Psoas muscle (tissue), 8 donors: ENCODE data around the gene MYORG. TPM values are rescaled to one million over a fixed set of nuclear protein-coding genes. Genes with fewer than 3 reads are reported as not detected.
A peak's percentile ranks its signal among the peaks of the same experiment; 100 is the strongest.
"Not testable (repeated sequence)": the region's sequence is repeated elsewhere in the genome, so short reads cannot be mapped to it uniquely, and the experiment has no call there.

Experiments
- ATAC-seq, 4 donors: fragments of 200-7000 bp; cut with Tn5 transposase; one replicate each; pipeline ENCODE4 v1.9.1; 2020; ENCODE audit warnings: moderate library complexity in 3 of 4, mild to moderate bottlenecking in 2 of 4
- DNase-seq, 2 donors: peaks; one replicate each; pipeline ENCODE4 v3.0.0-alpha.2; 2020
- H3K27ac ChIP-seq: fragments of 200-600 bp; one replicate; pipeline ENCODE4 v1.8.0; 2022
- H3K27me3 ChIP-seq, 3 donors: fragments of 200-600 bp in 1 of 3; one replicate each; pipeline versions ENCODE4 v1.6.1 to v1.8.0; 2013 to 2022; ENCODE audit warnings: low read length in 2 of 3, mild to moderate bottlenecking in 2 of 3, moderate library complexity in 1 of 3; ENCODE audit not compliant: insufficient read depth in 3 of 3
- H3K36me3 ChIP-seq, 2 donors: fragments of 200-600 bp in 1 of 2; one replicate each; pipeline versions ENCODE4 v1.6.1 to v1.8.0; 2013 to 2022; ENCODE audit warnings: low read depth in 1 of 2, mild to moderate bottlenecking in 1 of 2, moderate library complexity in 1 of 2; ENCODE audit not compliant: insufficient read depth in 1 of 2
- H3K4me1 ChIP-seq: fragments of 200-600 bp; one replicate; pipeline ENCODE4 v1.8.0; 2022
- H3K4me3 ChIP-seq: fragments of 200-600 bp; one replicate; pipeline ENCODE4 v1.8.0; 2022; ENCODE audit warnings: mild to moderate bottlenecking
- H3K9me3 ChIP-seq: fragments of 200-600 bp; one replicate; pipeline ENCODE4 v1.8.0; 2022
- CTCF ChIP-seq: fragments of 200-600 bp; IDR thresholded peaks from one replicate; pipeline ENCODE4 v1.8.0; 2022; ENCODE audit warnings: antibody characterized with exemption
- WGBS, 3 donors: extraction: QIAGEN DNeasy Blood & Tissue Kit; methylation state at CpG; one replicate each; pipeline versions ENCODE4 v1.1.6 to v1.1.7; 2013; 5-methylcytosine and 5-hydroxymethylcytosine counted together
- intact Hi-C, 2 donors: fragments of 100-400 bp; cut with DNase I; formaldehyde crosslinking; loops; one replicate each; pipeline versions ENCODE4 v1.11.0 to v1.14.2; 2022
- polyA plus RNA-seq, 3 donors: library from polyadenylated mRNA; stranded (reverse); fragments of 200-250 nt; gene quantifications; one replicate each; pipeline ENCODE4 v1.2.3, GENCODE V29; 2013
- total RNA-seq, 4 donors: library from RNA; stranded (reverse); fragmentation: NEBNext Ultra II Directional in 2 of 4; extraction: Animal tissue kit (Norgen Biotek cat#: 25700) in 2 of 4; gene quantifications; one replicate each; pipeline versions ENCODE4 v1.2.1 to v1.2.4, GENCODE V29; 2021 to 2023
- donor health status: healthy with polysubstance abuse.
- donor health status: DM: no; HTN: no; CAD: no; lungs with moderate emphysema.
- donor health status: Bipolar disorder and iron deficiency.
- donor health status: healthy.
- donor health status: DM: yes; HTN: yes; CAD: no.
- donor health status: DM: no; HTN: no; CAD: no.
- donor health status: DM: no; HTN: no; CAD: no.
- donor health status: DM: yes; HTN: yes; CAD: no.

Gene MYORG
- total and polyA plus RNA-seq, 7 donors = 6.3 to 50.7 (median 28.9) TPM

- no peaks in the 10 kb centered on the region for H3K27me3 ChIP-seq
- 70 to 73% (median 70%) methylated on average over 23 of the region's 23 CpGs for WGBS, 3 donors
- intact Hi-C loops = no loop called here
- DNase-seq (no peak), ATAC-seq (peak in 1 of 4 donors; percentile 13)
- H3K4me3 ChIP-seq = no peak overlapping the region
- no peak for TF ChIP-seq CTCF
- no peaks in the 10 kb centered on the region for H3K9me3 ChIP-seq
- peak overlapping the region; percentile 30 for H3K27ac ChIP-seq
- H3K4me1 ChIP-seq = peaks cover 28% of the 10 kb centered on the region
- peaks cover 0 to 28% of the 10 kb centered on the region in 2 donors for H3K36me3 ChIP-seq
Observed at GRCh38 chr9:34370335-34370969, 6.2 kb downstream of the MYORG start.

GRCh38 chr9:34369636-34370035 is 7.1 kb downstream of the MYORG start:
- Histone ChIP-seq H3K27me3 (no peaks in the 10 kb centered on the region), H3K36me3 (peaks cover 0 to 28% of the 10 kb centered on the region in 2 donors), H3K27ac (peak overlapping the region; percentile 30), H3K4me1 (peaks cover 28% of the 10 kb centered on the region), H3K9me3 (no peaks in the 10 kb centered on the region), H3K4me3 (no peak overlapping the region)
- ATAC-seq = peak in 2 of 4 donors; percentile 29
- WGBS, 3 donors = 52 to 67% (median 61%) methylated on average over 4 of the region's 4 CpGs
- intact Hi-C loops = no loop called here
- TF ChIP-seq CTCF = no peak
- DNase-seq = no peak

GRCh38 chr9:34368796-34369195 is 7.9 kb downstream of the MYORG start:
- DNase-seq, H3K27ac ChIP-seq, intact Hi-C loops, H3K4me3 ChIP-seq, H3K9me3 ChIP-seq, ATAC-seq, H3K27me3 ChIP-seq: not testable (repeated sequence)
- H3K36me3 ChIP-seq = peaks cover 0 to 28% of the 10 kb centered on the region in 2 donors
- 89 to 96% (median 95%) methylated on average over 5 of the region's 5 CpGs for WGBS, 3 donors
- peaks cover 28% of the 10 kb centered on the region for H3K4me1 ChIP-seq

GRCh38 chr9:34367751-34368410 is 8.8 kb downstream of the MYORG start:
- H3K27ac ChIP-seq, intact Hi-C loops, H3K4me3 ChIP-seq, ATAC-seq, DNase-seq, H3K9me3 ChIP-seq, H3K27me3 ChIP-seq: not testable (repeated sequence)
- Histone ChIP-seq H3K4me1 (peaks cover 26% of the 10 kb centered on the region), H3K36me3 (peaks cover 0 to 28% of the 10 kb centered on the region in 2 donors)
- 86 to 91% (median 88%) methylated on average over 3 of the region's 3 CpGs for WGBS, 3 donors

GRCh38 chr9:34366365-34366764 is 10.3 kb downstream of the MYORG start:
- intact Hi-C loops = no loop called here
- TF ChIP-seq CTCF = no peak

More at GRCh38 chr9:34366365-34366764, 10.3 kb downstream of the MYORG start:
- no peak for ATAC-seq
- Histone ChIP-seq H3K27me3 (no peaks in the 10 kb centered on the region), H3K4me1 (peaks cover 26% of the 10 kb centered on the region), H3K27ac (no peak overlapping the region), H3K9me3 (no peaks in the 10 kb centered on the region), H3K36me3 (peaks cover 0 to 16% of the 10 kb centered on the region in 2 donors), H3K4me3 (no peak overlapping the region)
- DNase-seq = no peak
- 79 to 88% (median 87%) methylated on average over 2 of the region's 2 CpGs for WGBS, 3 donors
